Spinal cord (tissue), 10 donors: ENCODE results near the gene NHSL2. TPM values are rescaled to one million over a fixed set of nuclear protein-coding genes. Genes with fewer than 3 reads are reported as not detected.
A peak's percentile ranks its signal among the peaks of the same experiment; 100 is the strongest.
"Not testable (repeated sequence)": the region's sequence is repeated elsewhere in the genome, so short reads cannot be mapped to it uniquely, and the experiment has no call there.

ENCODE experiments used
- DNase-seq, 6 donors: peaks; one replicate each; pipeline versions ENCODE4 v3.0.0 to v3.0.0-alpha.2; 2013 to 2015; ENCODE audit warnings: low spot score in 6 of 6, low read depth in 4 of 6
- H3K27ac ChIP-seq: one replicate; pipeline ENCODE4 v1.5.1; 2013; ENCODE audit warnings: low read depth, low read length, control low read depth
- H3K27me3 ChIP-seq: one replicate; pipeline ENCODE4 v1.6.1; 2013; ENCODE audit warnings: low read length; ENCODE audit not compliant: control insufficient read depth, insufficient read depth
- H3K36me3 ChIP-seq: one replicate; pipeline ENCODE4 v1.6.1; 2013; ENCODE audit warnings: low read length; ENCODE audit not compliant: control insufficient read depth, insufficient read depth
- H3K4me1 ChIP-seq: one replicate; pipeline ENCODE4 v1.6.1; 2013; ENCODE audit warnings: low read length; ENCODE audit not compliant: control insufficient read depth, insufficient read depth
- H3K4me3 ChIP-seq: one replicate; pipeline ENCODE4 v1.5.1; 2013; ENCODE audit warnings: low read depth, low read length, control low read depth
- H3K9me3 ChIP-seq: one replicate; pipeline ENCODE4 v1.6.1; 2013; ENCODE audit warnings: low read length; ENCODE audit not compliant: control insufficient read depth, insufficient read depth
- WGBS: methylation state at CpG from one replicate; pipeline ENCODE4 v1.1.5; 2013; ENCODE audit warnings: missing lambda C conversion rate; ENCODE audit not compliant: insufficient coverage; 5-methylcytosine and 5-hydroxymethylcytosine counted together
- polyA plus RNA-seq, 2 donors: library from polyadenylated mRNA; unstranded; fragments of 120-200 nt; gene quantifications; one replicate each; pipeline ENCODE4 v1.2.1, GENCODE V29; 2013; ENCODE audit not compliant: insufficient read length in 2 of 2
- total RNA-seq, 2 donors: library from RNA; depleted of rRNA in 1 of 2; stranded (reverse); fragments of 120-200 nt in 1 of 2; fragments of >200 nt in 1 of 2; gene quantifications; one replicate each; pipeline versions ENCODE4 v1.2.3 to v1.2.4, GENCODE V29; 2013 to 2014
- donor health status: healthy.

The NHSL2 gene
- total and polyA plus RNA-seq, 4 donors: 6.1 to 19.2 (median 8.5) TPM

DNA sequence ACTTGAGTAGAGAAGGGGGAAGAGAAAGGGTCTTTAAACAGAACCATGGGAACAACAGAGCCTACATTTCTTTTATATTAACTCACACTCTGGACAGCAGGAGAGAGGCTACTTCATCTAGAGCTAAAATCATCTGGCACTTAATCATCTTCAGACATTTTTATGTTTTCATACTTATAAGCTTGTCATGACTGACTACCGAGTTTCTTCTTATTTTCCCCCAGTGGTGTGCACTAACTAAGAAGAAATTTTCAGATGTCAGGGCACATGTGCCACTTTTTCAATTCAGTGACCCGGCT, 232.9 kb downstream of the NHSL2 start:
- no peak for DNase-seq
- Histone ChIP-seq H3K27me3 (peaks cover 26% of the 10 kb centered on the region), H3K27ac (no peak overlapping the region), H3K9me3 (no peaks in the 10 kb centered on the region), H3K4me1 (peaks cover 10% of the 10 kb centered on the region), H3K36me3 (peaks cover 10% of the 10 kb centered on the region), H3K4me3 (no peak overlapping the region)
- WGBS: 40% methylated on average over 1 of the region's 2 CpGs

DNA sequence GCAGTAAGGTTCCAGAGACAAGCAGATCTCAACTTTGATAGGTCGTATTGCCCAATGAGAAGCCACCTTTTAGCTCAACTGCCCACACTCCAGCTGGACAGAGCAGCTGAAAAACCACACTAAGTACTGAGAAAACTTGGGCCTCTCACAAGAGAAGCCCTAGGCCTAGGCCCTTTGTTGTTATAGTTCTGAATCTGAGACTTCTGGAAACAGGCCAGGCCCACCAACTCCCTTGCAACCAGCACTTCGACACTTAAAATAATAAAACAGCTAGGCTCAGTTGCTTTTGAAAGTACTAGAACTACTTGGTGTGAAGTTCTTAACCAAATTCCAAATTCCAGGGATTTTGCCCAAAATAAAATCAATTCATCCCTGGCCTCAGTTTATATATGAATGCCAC, 234.5 kb downstream of the NHSL2 start:
- WGBS: 0% methylated on average over 1 of the region's 2 CpGs
- Histone ChIP-seq H3K4me3 (no peak overlapping the region), H3K27ac (no peak overlapping the region)

DNA sequence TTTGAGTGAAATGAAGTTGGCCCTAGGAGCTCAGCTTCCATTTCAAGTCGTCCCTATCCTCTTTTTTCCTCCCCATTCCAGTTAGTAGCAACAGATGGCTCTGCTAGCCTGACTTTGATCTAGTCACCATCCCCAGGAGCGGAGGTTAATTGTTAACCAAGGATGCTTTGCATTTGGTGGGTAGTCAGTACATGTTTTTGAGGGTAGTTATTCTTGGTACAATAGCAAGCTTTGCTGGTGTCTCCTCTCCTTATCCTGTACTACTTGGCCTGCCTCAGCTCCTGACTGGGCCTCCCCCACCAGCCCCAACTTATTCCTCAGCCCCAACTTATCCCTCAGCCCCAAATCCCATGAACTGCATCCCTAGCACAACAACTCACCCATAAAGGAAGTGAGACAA, 235.9 kb downstream of the NHSL2 start:
- Histone ChIP-seq H3K27ac (no peak overlapping the region), H3K9me3 (no peaks in the 10 kb centered on the region), H3K4me1 (peaks cover 10% of the 10 kb centered on the region), H3K36me3 (no peaks in the 10 kb centered on the region), H3K27me3 (peaks cover 21% of the 10 kb centered on the region), H3K4me3 (no peak overlapping the region)
- DNase-seq: no peak
- WGBS: no CpG with 5 or more reads among the region's 2 CpGs

More for the DNA sequence above, 234.5 kb downstream of the NHSL2 start:
- peaks cover 10% of the 10 kb centered on the region for H3K4me1 ChIP-seq
- H3K36me3 ChIP-seq: no peaks in the 10 kb centered on the region
- no peaks in the 10 kb centered on the region for H3K9me3 ChIP-seq
- peaks cover 20% of the 10 kb centered on the region for H3K27me3 ChIP-seq
- no peak for DNase-seq

DNA sequence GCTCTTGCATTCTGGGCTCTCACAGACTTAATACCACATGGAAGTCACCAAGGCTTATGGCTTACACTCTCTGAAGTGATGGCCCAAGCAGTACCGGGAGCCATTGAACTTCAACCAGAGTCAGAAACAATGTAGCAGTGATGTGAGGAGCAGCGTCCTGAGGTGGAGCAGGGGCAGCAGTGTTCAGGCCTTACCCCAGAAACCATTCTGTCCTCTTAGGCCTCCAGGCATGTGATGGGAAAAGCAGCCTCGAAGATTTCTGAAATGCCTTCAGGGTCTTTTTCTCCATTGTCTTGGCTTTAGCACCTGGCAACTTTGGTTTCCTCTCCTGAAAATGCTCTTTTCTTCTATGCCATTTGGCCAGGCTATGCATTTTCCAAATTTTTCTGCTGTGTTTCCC, 248.1 kb downstream of the NHSL2 start:
- H3K27me3 ChIP-seq: peaks cover 5% of the 10 kb centered on the region
- no peaks in the 10 kb centered on the region for H3K9me3 ChIP-seq
- no peak for DNase-seq
- H3K4me1 ChIP-seq: no peaks in the 10 kb centered on the region
- no peaks in the 10 kb centered on the region for H3K36me3 ChIP-seq
- H3K27ac ChIP-seq: no peak overlapping the region
- H3K4me3 ChIP-seq: no peak overlapping the region
- 75% methylated on average over 2 of the region's 3 CpGs for WGBS

DNA sequence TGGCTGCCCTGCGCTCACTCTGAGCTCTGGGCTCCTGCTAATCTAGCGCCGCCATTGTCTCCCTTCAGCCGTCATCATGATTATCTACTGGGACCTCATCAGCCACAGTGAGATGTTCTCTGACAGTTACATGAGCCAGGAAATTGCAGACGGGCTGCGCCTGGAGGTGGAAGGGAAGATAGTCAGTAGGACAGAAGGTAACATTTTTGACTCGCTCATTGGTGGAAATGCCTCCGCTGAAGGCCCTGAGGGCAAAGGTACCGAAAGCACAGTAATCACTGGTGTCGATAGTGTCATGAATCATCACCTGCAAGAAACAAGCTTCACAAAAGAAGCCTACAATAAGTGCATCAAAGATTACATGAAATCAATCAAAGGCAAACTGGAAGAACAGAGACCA, 249.1 kb downstream of the NHSL2 start:
- Histone ChIP-seq H3K27me3 (peaks cover 2% of the 10 kb centered on the region), H3K27ac (no peak overlapping the region), H3K36me3 (no peaks in the 10 kb centered on the region), H3K4me1 (no peaks in the 10 kb centered on the region), H3K4me3 (no peak overlapping the region), H3K9me3 (no peaks in the 10 kb centered on the region)
- DNase-seq: no peak
- 72% methylated on average over 7 of the region's 10 CpGs for WGBS

DNA sequence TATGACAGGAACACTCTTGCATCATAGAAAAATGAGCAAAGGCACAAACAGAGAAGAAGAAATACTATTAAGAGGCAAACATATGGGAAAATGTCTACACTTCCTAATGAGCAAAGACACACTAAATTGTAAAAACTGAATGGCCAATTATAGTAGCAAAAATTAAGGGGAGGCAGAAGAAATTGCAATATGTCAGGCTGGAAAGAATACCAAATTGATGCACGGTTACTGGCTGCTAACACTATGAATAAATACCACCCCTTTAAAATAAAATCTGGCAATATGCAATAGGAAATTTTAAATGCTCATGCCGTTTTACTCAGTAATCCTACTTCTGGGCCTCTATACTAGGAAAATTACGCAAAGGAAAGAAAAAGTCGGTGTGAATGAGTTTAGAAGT, 254.9 kb downstream of the NHSL2 start:
- no peaks in the 10 kb centered on the region for H3K36me3 ChIP-seq
- WGBS: no CpG with 5 or more reads among the region's 4 CpGs
- H3K27me3 ChIP-seq: peaks cover 4% of the 10 kb centered on the region
- no peak overlapping the region for H3K4me3 ChIP-seq
- no peaks in the 10 kb centered on the region for H3K4me1 ChIP-seq
- no peaks in the 10 kb centered on the region for H3K9me3 ChIP-seq
- H3K27ac ChIP-seq: no peak overlapping the region
- peak in 1 of 6 donors; percentile 71 for DNase-seq

DNA sequence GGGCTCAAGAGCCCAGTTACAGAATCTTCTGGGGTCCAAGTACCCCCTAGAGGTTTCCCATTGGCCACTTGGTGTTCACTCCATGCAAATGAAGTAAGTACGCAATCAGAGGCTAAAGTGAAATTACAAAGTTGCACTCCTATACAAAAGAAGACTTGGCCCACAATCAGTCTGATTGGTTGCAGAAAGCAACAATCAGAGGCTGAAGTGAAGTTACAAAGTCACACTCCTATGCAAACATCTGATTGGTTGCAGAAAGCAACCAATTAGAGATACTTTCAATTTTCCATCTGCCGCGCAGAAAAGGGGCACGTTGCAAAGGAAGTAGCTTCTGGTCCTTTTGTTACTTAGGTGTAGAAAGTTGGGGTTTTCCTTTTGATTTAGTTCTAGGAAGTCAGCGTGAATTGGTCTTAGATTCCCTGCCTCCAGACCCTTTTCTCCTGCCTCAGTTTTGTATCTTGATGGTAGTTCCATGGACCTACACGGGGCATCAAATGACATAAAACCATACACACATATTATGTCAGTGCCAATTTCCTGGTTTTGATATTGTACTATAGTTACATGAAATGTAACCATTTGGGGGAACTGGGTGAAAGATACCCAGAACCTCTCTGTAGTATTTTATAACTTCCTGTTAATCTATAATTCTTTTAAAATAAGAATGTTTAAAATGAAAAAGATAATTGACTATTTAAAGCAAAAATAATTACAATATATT, 258.5 kb downstream of the NHSL2 start:
- no peaks in the 10 kb centered on the region for H3K4me1 ChIP-seq
- 80% methylated on average over 1 of the region's 6 CpGs for WGBS
- H3K27me3 ChIP-seq: peaks cover 4% of the 10 kb centered on the region
- H3K9me3 ChIP-seq: no peaks in the 10 kb centered on the region
- no peak overlapping the region for H3K27ac ChIP-seq
- no peaks in the 10 kb centered on the region for H3K36me3 ChIP-seq
- no peak for DNase-seq
- no peak overlapping the region for H3K4me3 ChIP-seq

DNA sequence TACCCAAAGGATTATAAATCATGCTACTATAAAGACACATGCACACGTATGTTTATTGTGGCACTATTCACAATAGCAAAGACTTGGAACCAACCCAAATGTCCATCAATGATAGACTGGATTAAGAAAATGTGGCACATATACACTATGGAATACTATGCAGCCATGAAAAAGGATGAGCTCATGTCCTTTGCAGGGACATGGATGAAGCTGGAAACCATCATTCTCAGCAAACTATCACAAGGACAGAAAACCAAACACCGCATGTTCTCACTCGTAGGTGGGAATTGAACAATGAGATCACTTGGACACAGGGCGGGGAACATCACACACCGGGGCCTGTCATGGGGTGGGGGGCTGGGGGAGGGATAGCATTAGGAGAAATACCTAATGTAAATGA, 265.6 kb downstream of the NHSL2 start:
- not testable (repeated sequence) for DNase-seq, H3K27ac ChIP-seq, H3K4me3 ChIP-seq, H3K36me3 ChIP-seq, H3K9me3 ChIP-seq, H3K27me3 ChIP-seq, H3K4me1 ChIP-seq
- no CpG with 5 or more reads among the region's 5 CpGs for WGBS

DNA sequence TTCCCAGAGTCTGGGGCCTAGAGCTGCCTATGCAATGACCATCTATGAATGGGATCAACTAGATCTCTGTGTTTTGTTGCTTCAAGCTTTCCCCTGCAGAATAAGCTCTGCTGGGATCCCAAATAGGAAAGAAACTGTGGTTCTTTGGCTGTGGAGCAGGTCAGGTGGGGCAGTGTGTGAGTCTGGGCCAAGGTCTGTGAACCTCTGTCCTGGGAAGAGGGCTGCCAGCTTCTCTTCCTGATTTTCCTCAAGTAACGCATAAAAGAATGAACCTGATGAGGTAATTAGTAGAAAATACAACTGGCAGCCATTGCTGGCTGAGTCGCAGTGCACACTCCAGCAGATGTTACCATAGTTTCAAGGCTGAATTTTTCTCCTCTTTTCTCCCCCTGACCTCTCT, 266.3 kb downstream of the NHSL2 start:
- no peak overlapping the region for H3K4me3 ChIP-seq
- H3K9me3 ChIP-seq: no peaks in the 10 kb centered on the region
- peak in 3 of 6 donors; percentile 6 to 41 (median 23) for DNase-seq
- peaks cover 6% of the 10 kb centered on the region for H3K27me3 ChIP-seq
- no peak overlapping the region for H3K27ac ChIP-seq
- H3K4me1 ChIP-seq: no peaks in the 10 kb centered on the region
- WGBS: 71% methylated on average over 1 of the region's 2 CpGs
- no peaks in the 10 kb centered on the region for H3K36me3 ChIP-seq

DNA sequence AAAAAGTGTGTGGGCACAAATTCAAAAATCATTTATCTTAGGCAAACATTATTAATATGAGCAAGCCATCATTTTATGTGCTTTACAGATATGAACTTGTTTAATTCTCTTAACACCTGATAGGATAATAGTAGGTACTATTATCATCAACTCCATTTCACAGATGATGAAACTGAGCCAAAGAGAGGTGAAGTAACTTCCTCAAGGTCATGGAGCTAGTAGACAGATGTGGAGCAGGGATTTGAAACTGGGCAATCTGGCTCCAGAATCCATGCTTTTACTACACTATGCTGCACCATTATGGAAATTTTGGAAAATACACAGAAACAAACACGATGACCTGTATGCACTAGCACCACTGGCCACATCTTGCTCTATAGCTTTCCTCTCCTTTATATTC, 269.9 kb downstream of the NHSL2 start:
- Histone ChIP-seq H3K4me1 (peaks cover 5% of the 10 kb centered on the region), H3K36me3 (no peaks in the 10 kb centered on the region), H3K9me3 (no peaks in the 10 kb centered on the region), H3K27ac (peak overlapping the region; percentile 89), H3K27me3 (peaks cover 2% of the 10 kb centered on the region), H3K4me3 (no peak overlapping the region)
- no peak for DNase-seq
- 43% methylated on average over 1 of the region's 1 CpG for WGBS
